NCI-H2227 (cell line): Measurements from ENCODE around the gene PITPNC1.
"Not testable (repeated sequence)": the region's sequence is repeated elsewhere in the genome, so short reads cannot be mapped to it uniquely, and the experiment has no call there.

Experiments used
- DNase-seq: peaks from one replicate; lab custom pipeline; 2025; ENCODE audit not compliant: unreplicated experiment; lab: John Stamatoyannopoulos, UW

Gene PITPNC1

DNA sequence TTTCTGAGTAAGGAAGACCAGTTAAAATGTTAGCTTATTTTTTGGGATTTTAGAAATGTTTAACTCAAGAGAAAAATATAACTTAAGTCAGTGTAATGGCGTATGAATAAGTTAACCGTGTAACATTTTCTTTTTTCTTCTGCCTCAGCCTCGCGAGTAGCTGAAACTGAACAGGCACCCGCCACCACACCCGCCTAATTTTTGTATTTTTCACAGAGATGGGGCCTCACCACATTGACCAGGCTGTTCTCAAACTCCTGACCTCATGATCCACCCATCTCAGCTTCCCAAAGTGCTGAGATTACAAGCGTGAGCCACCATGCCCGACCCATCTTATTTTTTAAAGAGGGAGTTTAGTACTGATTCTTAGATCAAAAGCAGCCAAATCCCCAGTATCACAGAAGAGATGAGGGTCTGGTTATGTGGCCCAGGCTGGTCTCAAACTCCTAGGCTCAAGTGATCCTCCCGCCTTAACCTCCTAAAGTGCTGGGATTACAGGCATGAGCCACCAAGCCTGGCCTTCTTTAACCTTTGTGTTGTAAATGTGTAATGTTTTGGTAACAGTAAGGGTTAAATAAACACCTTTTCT lies 16.8 kb downstream of the PITPNC1 start:
- no peak for DNase-seq

DNA sequence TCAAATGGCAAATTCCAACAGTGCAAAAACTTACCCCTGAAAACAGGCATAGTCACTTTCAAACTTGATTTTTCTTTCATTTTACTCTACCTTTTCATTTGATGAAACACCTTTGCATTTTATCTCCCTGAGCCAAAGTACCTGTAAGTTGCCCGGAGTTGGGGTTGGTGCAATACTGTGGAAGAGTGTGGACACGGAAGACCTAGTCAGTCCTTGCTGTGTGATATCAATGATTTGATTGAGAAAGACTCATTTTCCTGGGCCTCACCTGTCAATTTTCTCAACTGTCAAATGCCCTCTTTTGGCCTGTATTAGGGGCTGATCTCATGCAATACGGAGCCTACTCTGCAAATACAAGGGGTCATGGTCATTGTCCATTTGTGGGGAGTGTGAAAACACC lies 22.6 kb downstream of the PITPNC1 start:
- no peak for DNase-seq

DNA sequence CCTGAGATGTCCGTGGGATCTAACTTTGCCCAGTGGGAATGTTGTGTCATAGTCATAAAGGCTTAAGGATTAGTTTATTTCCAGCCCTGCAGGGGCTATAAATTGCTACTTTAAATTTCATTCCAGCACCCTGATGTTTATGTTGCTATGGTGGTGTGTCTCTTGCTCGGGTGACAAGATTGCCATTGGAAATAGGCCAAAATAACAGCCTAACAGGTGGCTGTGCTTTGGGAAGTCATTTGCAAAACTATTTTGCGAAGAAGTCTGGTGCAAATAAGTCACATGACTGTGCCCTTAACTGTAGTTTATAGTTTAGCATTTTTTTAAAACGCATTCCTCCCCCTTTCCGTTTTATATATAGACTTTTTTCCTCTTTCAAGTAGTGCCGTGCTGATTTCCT lies 23.1 kb downstream of the PITPNC1 start:
- no peak for DNase-seq

DNA sequence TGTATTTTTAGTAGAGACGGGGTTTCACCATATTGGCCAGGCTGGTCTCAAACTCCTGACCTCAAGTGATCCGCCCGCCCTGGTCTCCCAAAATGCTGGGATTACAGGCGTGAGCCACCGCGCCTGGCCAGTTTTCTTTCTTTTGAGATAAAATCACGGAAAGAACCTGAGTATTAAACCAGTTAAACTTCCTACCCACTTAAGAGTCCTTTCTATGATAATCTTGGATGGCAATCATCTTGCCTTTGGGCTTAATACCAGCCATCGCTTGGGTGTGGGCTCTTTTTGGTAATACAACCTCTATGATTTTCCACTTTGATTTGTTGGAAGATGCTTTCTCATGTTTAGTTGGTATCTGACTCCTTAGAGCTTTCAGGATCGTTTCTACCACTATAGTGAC lies 24.0 kb downstream of the PITPNC1 start:
- no peak for DNase-seq

DNA sequence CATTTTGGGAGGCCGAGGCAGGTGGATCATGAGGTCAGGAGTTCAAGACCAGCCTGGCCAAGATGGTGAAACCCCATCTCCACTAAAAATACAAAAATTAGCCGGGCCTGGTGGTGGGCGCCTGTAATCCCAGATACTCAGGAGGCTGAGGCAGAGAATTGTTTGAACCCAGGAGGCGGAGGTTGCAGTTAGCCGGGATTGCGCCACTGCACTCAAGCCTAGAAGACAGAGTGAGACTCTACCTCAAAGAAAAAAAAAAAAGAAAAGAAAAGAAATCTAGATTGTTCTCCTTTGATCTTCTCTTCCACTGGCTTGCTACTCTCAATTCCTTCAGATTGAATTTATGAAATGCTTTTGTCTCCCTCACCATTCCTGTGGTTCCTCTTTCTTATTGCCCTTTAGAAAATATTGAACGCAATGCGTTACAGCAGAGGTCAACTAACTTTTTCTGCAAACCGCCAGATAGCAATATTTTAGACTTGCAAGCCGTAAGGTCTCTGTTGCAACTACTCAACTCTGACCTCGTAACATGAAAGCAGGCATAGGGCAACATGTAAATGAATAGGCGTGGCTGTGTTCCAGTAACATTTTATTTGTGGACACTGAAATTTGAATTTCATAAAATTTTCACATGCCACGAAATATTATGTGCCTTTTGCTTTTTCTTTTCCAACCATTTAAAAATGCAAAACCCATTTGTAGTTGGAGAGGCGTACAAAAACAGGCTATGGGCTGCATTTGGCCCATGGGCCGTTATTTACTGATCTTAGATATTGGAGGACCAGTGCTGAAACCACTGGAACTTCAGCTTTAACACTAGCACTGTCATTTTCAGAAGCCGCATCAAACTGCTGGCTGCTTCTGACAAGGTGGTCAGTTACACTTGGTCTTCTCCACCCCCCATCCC lies 24.8 kb downstream of the PITPNC1 start:
- no peak for DNase-seq

DNA sequence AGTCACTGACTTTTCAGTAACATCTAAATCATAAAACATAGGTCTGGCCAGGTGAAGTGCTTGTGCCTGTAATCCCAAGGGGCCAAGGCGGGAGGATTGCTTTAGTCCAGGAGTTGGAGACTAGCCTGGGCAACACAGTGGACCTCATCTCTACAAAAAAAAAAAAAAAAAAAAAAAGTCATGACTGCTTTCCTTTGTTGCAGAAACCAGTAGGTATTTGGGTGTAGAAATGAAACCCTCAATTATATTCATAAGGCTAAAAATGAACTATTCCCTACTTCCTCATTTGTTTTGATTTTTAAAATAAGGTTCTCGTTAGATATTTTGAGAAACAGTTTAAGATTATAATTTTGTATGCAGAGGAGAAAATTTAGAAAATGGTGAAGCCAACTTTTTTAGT lies 26.0 kb downstream of the PITPNC1 start:
- DNase-seq: no peak

DNA sequence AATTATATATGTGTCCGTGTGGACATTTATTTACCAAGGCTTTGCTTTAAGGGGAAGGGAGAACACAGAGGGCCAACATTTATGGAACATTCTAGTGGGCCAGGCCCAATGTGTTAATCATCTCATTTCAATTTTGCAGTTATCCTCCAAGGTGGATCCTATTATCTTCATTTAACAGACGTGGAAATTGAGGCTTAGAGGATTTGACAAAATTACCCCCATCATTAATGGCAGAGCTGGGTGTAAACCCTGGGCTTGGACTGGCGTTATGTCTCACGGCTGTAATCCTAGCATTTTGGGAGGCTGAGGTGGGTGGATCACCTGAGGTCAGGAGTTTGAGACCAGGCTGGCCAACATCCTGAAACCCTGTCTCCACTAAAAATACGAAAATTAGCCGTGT lies 26.4 kb downstream of the PITPNC1 start:
- DNase-seq: no peak

DNA sequence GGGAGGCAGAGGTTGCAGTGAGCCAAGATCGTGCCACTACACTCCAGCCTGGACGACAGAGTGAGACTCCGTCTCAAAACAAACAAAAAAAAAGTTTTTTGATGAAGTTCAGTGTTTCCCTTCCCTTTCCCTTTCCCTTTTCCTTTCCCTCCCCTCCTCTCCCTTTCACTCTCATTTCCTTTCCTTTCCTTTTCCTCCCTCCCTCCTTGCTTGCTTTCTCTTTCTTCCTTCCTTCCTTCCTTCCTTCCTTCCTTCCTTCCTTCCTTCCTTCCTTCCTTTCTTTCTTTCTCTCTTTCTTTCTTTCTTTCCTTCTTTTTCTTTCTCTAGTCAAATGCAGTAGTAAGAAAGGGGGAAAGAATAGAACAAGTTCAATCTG lies 31.4 kb downstream of the PITPNC1 start:
- DNase-seq: not testable (repeated sequence)

DNA sequence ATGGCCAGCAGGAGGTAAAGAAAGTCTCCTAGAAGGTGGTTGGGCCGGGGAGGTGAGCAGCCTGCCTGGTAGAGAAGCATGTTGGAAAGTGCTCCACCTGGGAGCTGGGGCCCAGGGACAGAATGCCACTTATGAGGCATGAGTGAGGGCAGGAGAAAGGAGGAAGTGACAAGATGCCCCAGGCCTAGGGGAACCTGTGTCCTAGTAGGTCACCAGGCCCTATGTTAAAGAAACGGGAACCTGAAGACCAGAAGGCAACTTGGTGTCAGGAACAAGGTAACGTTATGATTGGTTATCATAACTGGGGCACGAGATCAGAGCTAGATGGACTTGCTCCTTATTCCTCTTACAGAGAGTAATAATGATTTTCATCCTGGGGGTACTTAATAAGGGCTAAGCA lies 34.3 kb downstream of the PITPNC1 start:
- DNase-seq: no peak

DNA sequence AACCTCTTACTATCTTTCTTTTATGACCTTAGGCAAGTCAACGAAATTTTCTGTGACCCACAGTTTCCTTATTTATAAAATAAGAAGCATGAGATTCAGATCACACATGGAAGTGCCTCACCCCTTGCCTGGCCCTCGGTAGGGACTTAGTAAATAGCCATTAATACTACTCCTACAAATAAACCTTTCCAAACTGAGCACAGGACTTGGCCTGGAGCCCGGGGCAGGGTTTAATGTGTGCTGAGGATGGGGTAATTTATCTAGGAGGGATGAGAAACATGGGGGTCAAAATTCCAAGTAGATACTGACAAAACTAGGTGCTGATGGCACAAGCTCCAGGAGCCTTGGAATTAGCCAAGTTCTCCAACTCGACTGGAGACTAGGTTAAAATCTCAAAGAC lies 35.0 kb downstream of the PITPNC1 start:
- DNase-seq: no peak

DNA sequence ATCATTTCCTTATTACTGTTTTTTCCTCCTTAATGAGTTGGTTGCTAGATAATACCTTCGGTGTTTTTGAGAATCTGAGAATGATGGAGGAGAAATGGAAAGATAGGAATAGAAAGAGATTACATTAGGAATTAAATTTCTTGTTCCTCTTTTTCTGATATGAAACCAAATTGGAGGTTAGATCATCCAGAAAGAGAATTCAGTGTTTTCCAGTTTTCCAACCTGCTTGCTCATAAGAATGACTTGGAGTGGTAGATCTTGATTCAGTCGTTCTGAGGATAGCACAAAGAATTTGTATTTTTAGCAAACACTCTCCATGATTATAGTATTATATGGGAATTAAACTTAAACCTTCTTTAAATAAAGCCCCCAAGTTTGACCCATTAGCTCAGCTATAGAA lies 35.9 kb downstream of the PITPNC1 start:
- DNase-seq: no peak

DNA sequence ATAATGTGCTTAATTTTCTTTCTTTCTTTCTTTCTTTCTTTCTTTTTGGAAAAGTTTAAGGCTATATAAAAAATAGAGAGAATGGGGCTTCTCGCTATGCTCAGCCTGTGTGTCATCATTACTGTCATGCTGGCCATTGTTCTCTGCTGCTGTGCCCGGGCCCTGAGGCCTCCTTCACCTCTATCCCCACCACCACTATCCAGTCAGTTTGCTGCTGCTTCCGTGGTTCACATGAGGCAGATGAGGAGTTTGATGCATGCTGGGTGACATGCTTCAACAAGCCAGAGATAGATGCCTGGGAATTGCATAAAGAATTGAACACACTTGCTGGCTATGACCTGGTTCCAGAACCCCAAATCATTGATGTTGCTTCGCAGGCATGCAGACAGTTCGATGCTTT lies 36.3 kb downstream of the PITPNC1 start:
- DNase-seq: no peak

DNA sequence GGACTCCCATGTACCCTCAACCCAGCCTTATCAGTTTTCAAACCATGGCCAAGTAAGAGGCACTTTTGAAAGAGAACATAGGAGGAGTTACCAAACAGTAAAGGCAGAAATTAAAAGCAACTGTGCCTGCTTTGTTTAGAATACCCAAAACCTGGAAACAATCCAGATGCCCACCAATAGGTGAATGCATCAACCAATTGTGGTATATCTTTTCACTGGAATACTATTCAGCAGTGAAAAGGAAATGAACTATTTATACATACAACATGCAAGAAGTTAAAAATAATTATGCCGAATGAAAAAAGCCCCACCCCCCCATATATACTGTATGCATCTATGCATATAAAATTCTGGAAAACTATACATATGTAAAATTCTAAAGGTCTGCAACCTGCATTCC lies 37.0 kb downstream of the PITPNC1 start:
- DNase-seq: no peak

DNA sequence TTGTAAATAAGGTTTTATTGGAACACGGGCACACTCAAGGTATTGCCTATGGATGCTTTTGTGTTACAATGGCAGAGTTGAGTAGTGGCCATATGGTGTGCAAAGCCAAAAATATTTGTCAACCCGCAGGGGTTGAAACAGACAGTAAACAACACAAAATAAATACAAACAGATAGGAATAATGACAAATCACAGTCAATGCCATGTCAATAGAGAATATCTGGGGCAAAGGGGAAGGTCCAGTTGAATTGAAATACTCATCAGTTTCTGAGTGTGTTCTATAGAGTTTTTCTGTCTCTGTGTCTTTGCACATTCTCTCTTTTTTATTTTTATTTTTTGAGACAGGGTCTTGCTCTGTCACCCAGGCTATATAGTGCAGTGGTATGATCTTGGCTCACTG lies 37.5 kb downstream of the PITPNC1 start:
- DNase-seq: no peak

DNA sequence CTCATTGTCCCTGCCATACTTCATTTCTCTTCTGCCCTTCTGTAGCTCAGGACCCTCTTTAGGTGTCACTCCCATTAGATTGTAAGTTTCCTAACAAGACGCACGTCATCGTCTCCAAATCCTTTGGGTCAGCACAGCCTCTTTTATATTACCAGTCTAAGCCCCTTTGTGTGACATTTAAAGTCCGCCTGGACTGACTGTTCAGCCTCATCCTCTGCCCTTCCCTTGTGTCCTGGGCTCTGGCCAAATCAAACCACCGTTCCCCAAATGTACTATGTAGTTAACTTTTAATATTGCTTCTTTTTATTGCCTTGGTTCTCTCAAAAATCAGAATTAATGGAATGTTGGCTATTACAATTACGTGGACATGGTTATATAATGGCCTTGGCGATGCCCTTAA lies 38.2 kb downstream of the PITPNC1 start:
- no peak for DNase-seq

DNA sequence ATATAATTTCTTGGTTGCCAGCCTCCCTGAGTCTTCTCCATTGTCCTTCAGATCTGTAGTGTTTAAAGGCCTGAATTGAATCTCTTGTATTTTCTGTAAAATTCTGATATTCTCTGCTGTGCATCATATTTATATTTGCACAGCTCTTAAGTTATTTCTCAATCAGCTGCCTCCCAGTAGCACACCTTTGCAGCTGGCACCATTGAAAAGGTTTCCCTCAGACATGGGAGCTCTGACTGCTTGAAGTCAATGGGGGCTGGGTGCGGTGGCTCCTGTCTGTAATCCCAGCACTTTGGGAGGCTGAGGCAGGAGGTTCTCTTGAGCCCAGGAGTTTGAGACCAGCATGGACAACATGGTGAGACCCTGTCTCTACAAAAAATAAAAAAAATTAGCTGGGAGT lies 40.4 kb downstream of the PITPNC1 start:
- DNase-seq: no peak

DNA sequence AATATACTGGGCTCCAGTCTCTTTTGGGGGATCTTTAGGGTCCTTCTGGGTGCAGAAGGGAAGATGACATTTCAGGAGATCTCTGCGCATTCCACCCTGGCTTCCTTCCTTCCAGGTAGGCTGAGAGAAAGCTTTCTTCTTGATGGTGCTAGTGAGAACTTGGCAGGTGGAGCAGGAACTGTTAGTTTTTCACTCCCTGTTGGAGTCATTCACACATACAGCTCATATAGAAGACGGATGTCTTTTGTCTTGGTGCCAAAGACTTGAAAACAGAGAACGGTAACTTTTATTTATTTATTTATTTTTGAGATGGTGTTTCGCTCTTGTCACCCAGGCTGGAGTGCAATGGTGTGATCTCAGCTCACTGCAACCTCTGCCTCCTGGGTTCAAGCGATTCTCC lies 43.9 kb downstream of the PITPNC1 start:
- DNase-seq: no peak

DNA sequence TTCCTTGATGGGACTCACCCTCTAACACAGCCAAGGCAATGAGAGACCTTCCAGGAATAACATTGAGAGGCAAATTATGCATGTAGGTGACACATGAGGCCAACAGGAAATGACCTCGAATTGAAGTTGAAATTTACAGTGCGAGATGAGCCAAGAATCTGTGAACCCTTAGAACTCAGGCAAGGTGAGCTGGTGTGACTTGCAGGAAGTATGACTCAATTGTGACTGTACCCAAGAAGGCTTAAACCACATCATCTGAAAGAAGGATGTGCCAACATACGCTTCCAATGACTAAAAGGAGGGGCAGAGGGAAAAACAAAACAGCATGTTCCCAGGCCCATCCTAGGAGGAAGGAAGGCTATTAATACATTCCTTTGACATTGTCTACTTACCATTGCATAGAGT lies 44.8 kb downstream of the PITPNC1 start:
- no peak for DNase-seq

DNA sequence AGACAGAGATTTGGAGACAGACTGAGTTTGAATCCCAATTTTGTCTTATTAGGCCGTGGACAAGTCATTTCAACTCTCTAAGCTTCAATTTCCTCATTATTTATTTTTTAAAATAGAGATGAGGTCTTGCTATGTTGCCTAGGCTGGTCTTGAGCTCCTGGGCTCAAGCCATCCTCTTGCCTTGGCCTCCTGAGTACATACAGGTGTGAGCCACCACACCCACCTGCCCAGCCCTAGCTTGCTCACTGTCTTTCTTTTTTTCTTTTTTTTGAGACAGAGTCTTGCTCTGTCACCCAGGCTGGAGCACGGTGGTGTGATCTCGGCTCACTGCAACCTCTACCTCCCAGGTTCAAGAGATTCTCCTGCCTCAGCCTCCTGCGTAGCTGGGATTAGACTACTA lies 45.2 kb downstream of the PITPNC1 start:
- not testable (repeated sequence) for DNase-seq

DNA sequence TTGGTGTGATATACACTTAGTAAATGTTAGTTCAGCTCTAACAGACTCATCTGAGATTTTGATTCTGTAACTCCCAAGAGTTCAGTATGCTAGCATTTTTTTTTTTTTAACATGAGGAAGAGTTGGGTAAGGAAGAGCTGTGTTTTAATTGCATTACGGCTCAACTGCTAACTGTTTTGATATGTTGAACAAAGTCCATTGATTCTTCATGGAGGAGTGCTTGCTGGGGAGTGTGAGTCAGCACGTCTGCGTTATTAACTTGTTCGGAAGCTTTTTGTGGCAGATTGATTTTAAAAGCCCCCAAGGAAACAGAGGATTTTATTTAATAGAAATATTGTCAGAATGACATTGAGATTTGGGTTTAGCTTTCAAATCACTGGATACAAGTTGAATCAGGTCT lies 45.8 kb downstream of the PITPNC1 start:
- DNase-seq: no peak

DNA sequence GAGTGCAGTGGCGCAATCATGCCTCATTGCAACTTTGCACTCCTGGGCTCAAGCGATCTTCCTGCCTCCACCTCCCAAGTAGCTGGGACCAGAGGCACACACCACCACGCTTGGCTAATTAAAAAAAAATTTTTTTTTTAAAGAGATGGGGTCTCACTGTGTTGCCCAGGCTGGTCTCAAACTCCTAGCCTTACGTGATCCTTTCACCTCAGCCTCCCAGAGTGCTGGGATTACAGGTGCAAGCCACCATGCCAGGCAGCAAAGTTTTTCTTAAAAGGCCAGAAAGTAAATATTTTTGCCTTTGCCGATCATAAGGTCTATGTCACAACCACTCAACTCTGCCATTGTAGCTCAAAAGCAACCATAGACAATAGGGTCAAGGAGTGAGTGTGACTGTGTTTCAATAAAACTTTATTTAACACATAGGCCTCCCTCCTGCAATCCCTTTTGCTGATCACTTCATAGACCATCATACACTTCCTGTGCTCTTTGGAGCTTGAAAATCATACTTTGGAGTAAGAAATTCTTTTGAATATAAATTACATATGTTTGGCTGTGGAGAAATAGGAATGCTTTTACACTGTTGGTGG lies 48.6 kb downstream of the PITPNC1 start:
- no peak for DNase-seq

DNA sequence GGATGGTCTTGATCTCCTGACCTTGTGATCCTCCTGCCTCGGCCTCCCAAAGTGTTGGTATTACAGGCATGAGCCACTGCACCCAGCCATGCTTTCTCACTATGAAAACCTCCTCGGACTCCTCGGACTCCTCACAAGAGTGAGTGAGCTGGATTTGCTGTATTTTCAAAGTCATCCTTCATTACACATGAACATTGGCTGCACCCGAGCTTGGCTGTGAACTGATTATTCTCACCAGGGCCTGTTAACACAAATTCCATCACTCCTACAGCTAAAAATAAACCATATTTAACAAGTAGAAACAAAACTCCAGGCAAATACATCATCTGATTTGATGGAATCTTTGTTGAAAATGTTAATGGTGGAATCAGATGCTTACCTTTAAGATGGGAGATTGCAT lies 50.3 kb downstream of the PITPNC1 start:
- no peak for DNase-seq
